ENCODE results near the gene TBC1D30.

The TBC1D30 gene

DNA sequence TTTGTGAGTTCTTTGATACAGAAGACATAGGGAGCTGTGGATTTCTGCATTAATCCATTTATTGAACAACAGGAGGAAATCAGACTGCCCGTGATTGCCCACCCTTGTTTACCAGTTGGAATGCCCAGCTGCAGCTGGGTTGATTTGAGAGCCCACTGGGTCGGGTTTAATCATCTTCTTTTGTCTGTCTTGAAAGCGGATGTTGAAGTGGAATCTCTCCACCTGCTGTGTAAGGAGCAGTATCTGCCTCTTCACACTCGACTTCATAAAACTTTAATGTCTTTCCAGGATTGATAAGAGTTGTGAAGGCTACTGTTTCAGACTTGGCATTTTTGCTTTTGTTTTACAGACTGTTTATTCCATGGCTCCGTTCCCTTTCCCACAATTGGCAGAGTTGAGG lies 39.9 kb downstream of the TBC1D30 start:
- no peak for DNase-seq

DNA sequence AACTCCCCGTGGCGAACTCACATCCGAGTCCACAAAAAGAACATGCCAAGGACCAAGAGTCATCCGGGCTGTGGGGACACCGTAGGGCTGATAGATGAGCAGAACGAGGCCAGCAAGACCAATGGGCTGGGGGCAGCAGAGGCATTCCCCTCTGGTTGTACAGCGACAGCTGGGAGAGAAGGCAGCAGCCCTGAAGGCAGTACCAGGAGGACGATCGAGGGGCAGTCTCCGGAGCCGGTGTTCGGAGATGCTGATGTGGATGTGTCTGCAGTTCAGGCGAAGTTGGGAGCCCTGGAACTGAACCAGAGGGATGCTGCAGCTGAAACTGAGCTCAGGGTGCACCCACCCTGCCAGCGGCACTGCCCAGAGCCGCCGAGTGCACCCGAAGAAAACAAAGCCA lies 50.7 kb downstream of the TBC1D30 start:
- DNase-seq, result no peak

DNA sequence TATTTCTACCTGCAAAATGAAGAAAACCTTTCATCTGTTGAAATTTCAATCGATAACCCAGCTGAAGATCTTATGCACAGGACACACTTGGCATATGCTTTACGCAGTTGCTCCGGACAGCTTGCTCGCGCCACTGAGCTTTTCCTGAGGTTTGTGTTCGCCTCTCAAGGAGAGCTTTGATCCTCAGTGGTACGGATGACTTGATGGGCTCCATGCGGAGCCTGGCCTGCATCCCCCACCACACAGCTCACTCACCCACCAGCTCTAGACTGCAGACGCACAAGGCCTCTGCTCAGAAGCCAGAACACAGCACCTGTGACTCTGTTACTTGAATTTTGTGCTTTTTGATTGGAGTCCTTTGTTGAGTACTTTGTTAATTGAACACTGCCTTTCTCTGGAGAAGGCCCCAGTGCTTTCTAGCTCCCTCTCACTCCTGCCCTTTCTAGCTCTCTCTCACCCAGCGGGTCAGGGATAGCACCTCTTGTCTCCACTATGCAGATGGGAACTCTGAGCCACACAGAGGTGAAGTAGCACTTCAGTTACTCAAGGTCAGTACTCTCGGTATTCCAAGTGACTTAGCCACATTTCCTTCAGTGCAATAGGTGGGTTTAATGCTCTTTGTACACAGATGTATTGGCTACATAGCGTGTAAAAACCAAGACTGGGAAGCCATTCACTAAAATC lies 52.1 kb downstream of the TBC1D30 start:
- no peak for DNase-seq

DNA sequence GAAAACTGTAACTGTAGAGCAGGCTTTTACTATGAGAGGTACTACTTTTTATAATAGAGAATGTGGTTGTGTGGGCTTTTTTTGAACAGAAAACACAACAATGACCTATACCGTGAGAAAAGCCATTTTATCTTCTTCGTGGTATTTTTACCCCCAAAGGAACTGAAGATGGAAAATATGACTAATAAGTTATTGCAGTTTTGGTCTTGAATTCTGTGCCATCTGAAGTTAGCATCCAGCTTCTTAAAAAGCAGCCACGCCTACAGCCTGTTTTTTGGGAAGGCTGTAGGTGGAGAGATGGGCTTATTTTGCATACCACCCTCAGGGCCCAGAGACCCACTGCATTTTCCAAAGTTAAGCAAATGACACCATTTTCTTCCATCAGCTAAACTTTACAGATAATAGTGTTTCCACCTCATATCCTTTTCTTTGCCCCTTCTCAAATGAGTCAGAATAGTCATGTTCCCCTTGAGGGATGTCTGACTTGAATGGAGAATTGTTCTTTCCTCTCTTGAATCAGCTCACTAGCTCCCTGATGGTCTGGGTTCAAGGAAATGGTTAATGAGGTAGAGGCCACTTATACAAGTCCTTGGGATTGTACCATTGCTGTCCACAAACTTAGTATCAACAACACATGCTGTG lies 53.0 kb downstream of the TBC1D30 start:
- no peak for DNase-seq

DNA sequence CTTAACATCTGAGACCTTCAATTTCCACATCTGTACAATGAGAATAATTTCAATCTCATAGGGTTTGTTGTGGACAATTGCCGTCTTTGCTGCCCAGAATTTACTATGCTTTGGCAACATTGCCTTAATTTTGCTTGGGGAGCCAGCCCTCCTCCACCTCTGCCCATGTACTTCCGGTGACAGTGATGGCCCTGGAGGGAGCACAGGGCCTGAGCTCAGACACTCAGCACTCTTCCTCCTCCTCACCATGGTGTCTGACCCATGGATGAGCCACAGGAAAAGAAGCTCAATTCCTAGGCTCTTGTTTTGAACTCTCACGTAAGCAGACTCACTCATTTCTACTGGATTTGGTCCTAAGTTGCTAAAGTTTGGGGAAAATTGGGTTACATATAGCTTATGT lies 58.2 kb downstream of the TBC1D30 start:
- DNase-seq, result no peak

DNA sequence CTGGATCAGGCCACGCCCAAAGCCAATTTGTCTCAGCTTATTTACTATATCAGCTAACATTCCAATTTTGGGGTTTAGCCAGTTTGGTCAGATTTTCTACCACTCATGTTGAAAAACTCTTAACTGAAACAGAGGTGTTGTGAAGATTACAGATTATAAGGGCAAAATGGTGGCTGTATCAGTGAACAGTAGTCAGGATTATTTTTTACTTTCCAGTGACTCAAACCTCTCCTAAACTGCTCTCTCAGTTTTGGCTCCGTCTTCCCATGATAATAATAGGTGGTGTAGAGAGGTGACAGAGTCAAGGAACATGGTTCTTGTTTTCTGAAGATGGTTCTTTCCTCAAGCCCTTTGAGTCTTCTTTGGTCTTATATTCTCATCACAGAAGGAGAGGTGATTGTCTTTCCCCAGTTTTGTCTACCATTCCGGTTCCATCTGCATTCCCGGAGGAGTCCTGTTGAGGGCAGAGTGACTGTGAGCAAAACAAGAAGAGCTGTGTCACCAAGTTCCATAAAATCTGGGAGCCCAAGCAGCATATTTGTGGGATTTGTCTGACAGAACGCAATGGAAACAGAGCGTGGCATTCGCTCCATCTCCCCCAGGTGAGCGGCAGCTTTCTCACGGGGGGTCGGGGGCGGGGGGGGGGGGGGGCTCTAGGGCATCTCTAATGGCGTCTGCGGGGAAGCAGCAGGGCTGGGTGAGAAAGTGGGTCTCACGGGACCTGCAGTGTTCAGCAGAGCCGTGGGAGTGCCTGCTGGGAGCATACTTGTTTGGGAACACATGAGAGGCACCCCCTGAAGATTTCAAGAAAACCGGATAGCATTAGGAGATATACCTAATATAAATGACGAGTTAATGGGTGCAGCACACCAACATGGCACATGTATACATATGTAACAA lies 59.1 kb downstream of the TBC1D30 start:
- DNase-seq, result no peak

DNA sequence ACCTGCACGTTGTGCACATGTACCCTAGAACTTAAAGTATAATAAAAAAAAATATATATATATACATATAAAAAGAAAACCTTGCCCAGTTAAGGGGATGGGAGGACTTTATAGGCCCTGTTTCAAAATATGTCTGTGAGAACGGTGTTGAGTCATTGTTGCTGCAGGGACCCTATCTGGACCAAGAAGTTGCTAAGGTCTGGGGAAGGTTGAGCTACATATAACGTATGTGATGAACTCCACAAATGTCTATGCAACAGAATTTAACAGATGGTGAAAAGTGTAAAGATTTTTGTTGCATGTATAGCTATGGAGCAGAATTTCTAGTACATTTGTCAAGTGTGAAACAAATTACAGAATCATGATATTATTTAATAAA lies 59.7 kb downstream of the TBC1D30 start:
- no peak for DNase-seq

DNA sequence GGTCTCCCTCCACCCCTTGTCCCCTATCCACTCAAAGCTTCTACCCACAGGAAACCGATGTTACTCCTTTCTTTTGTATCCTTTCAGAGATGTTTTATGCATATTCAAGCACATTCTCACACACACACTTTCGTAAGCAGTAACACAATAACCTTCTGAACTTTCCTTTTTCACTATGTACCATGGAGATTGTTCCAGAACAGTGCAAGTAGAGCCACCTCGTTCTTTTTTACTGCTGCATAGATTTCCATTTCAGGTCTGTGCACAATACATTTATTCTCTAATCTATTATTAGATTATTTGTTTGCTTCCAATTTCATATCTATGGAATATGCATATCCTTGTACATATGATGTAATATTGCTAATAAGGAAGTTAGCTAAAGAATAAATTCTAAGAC lies 60.3 kb downstream of the TBC1D30 start:
- DNase-seq, result no peak

DNA sequence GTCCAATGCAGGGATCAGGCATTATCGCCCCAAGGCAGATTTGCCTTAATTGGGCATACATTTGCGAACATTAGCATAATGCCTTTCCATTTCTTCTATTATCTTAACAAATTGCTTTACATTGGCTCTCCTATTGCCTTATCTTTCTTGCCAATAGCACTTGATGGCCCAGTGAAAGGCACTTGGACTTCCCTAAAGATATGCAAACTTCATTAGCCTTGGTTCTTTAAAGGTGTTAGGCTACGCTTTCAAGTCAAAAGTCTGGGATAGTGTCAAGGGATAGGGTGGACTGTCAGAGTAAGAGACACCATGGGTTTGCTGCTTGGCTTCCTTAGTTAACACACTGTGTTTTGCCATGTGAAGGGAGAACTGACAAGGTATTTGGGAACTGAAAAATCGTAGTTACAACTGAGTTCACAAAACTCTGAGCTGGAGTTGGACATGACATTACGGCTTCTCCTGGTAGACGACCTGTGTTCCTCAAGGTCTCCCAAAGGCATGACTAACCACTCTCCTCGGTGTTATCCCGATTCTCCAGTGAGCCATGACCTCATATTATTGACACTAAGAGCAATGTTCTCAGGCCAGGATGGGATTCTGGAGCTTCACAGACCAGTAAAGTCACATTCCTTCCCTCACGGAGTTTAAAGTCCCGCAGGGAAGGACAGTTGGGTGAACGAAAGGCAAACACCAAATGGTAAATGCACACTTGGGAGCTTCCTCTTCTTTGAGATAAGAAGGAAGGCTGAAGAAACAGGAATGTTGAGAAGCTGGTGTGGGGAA lies 65.2 kb downstream of the TBC1D30 start:
- DNase-seq, result no peak

DNA sequence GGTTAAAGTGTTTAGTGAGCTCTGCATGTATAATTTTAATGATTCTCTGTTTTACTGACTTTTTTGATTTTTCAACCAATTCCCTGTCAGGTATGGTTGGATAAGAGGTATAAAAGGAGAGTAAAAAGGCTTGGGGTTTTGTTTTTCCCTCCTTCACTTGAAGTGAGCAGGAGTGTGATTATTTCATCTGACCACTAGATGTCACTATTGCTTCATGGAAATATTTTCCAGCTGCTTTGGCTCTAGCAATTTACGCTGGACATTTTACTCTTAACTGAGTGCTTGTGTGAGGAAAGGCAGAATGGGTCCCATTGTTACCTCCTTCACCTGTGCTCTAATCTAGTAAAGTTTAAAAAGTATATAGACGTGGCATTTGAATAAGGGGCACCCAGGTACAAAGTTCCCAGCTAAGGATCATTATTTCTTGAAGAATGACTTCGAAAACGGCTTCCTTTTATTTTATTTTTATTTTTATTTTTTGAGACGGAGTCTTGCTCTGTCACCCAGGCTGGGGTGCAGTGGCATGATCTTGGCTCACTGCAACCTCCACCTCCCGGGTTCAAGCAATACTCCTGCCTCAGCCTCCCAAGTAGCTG lies 66.5 kb downstream of the TBC1D30 start:
- peak; percentile 97 for DNase-seq

DNA sequence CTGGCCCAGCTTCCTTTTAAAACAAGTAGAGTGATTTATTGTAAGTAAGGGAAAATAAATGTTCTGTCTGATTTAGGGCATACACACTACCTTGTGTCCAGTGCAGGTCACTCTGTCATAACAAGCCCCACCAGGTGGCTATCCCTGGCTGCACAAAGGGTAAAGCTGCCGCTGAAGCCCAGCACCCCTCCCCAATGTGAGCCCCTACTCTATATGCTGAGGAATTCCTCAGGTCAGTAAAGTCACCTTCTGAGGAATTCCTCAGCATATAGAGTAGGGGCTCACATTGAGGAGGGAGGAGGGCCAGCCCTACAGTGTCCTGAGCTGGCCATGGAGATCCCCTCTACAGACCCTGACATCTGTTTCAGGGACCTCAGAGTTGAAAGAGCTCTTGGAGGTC lies 67.2 kb downstream of the TBC1D30 start:
- DNase-seq, result no peak

DNA sequence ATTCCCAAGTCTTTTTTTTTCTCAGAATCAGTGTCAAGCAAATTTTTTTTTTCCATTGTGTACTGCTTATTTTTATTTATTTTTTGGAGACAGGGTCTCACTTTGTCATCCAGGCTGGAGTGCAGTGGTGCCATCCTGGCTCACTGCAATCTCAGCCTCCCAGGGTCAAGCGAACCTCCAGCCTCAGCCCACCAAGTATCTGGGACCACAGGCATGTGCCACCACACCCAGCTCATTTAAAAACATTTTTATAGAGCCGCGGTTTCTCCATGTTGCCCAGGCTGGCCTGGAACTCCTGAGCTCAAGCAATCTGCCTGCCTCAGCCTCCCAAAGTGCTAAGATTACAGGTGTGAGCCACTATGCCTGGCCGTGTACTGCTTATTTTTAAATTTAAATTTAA lies 68.1 kb downstream of the TBC1D30 start:
- no peak for DNase-seq

DNA sequence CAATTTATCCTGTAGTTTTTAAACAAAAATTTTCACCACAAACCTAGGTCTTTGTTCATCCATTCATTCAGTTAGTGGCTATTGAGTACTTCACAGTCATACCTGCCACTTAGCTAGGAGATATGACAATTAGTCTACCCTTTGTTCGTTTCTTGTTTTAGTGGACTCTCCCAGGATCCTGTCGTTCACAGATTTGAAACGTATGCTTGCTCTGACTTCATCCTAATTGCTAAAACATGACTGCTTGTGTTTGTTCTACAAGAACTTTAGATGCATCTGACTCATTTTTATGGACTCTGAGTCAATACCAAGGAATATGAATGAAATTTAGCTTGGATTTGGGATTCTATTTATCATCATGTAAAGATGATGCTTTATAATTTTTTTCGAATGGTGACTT lies 69.5 kb downstream of the TBC1D30 start:
- no peak for DNase-seq

DNA sequence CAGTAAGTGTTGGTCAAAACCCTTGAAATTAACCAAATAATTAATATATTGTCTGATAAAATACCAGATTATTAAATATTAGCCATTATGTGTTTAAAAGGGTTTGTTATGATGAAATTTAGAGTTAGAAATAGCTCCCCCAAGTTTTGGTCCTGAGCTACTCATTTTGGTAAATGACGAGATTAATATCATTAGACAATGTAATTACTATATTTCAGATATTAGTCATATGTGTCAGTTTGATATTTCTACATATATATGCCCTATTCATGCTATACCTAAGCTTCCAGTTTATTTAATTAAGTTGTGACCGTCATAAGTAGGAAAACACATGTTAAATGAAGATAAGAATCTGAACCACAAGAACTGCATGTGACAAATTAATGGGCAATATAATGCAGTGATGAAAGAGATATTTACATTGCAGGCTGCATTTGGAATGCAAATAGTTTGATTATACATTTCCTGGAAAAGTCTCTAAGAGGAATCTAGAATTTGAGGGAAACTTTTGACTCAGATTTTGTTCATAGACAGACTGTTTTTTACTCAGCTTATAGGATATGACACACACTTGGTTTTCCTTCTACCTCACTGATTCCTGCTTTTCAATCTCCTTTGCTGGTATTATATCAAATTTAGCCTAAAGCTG lies 70.5 kb downstream of the TBC1D30 start:
- no peak for DNase-seq

DNA sequence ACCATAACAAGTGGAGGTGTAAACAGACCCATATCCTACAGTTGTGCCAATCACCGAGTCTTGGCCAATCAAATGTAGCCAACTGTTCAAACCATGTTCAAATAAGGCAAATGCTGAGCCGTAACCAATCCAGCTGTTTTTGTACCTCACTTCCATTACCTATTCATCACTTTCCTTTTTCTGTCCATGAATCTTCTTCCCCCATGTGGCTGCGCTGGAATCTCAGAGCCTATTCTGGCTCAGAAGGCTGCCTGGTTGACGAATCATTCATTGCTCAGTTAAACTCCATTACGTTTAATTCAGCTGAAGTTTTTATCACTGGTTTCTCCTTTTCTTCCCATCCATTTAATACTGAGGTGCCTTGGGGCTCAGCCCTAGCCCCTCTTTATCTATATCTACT lies 71.1 kb downstream of the TBC1D30 start:
- DNase-seq, result peak; percentile 94

DNA sequence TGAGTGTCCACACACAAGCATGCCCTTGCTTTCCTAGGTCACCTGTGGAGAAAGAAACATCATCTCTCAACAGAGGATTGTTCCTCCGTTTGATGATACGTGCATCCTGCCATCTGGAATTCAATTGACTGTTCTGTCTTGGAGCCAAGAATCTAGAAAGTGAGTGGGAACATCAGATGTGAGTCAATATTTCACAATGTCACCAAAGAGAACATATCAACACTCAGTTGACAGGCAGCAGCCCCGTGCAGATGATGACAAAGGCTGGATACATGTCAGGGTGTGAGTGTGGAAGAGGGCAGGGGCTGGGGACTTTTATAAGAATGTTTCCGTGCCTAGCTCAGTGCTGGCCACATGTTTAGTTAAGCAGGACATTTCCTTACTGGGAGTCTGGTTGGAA lies 76.1 kb downstream of the TBC1D30 start:
- DNase-seq, result no peak

DNA sequence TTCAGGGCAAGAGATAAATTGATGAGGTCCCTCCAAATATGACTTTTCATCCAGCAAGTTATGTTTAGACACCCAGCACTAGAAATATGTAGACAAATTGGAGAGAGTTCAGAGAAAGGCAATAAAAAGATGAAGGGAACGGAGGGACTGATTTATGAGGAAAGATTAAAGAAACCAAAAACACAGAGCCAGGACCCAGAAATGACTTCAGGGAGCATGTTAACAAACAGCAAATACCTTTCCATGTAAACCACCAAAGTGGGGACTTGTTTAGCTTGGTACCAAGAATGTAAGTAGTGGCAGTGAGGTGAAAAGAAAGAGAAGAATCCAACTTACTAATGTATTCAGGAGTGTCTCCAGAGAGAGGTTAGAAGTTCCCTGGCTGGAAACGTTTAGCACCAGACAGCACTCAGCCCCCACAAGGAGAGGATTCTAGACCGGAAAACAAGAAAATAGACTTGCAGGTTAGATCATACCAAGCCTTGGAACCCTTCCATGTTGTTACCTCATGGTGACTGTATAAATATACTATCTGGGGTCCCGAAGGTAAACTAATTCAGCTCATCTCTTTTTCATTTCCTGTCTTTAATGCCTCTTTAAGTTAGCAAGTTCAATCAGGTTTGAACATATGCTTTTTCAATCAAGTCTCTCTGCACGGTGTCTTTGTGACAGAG lies 79.2 kb downstream of the TBC1D30 start:
- no peak for DNase-seq

DNA sequence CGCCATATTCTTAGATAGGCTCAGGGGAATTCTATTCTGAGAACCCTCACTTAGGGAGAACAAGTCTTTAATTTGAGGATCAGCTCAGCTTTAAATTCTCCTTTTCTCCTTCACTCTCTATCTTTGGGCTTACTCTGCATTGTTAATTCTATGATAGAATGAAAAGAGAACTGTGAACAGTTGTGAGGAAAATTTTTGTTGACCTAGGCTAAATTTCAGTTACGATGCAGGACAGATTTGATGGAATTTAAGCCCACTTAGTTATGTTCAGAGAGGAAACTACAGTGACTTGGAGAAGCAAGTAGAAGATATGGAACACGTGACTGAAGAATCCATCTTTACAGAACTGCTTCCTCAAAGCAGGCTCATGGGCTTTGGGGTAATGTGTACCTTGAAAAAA lies 82.7 kb downstream of the TBC1D30 start:
- DNase-seq, result no peak

DNA sequence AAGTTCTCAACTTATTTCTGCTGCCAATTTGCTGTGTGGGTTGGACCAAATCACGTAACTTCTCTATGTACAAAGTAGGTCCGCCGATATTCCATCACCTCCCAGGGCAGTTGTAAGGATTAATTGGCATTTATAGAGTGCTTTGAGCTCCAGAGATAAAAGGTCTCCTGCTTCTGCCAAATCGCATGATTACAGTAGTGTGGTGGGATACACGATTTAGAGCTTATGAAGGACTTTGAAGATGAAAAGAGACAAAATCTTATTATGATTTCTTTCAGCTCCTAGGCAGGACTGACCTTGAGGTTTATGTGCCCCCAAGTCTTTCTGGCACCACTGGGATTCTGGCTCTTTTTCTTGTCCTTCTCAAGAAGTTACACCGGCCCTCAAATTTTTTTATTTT lies 84.7 kb downstream of the TBC1D30 start:
- DNase-seq, result no peak

DNA sequence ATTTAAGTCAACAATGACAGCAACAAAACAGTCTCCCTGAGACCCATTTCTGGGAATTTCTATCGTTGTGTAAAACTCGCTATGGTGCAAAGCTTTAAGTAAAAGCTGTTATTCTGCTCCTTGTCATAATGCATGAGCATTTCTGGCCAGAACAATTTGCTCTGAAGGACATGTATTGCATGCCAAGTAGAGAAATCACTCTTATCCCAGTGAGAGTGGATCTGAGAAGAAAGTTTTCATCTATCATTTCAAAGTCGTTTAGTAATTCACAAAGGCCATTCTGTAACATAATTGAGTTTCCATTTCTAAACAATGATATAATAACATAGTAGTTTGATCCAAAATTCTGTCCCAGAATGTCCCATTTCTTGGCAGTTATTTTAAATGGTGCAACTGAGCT lies 86.6 kb downstream of the TBC1D30 start:
- no peak for DNase-seq

DNA sequence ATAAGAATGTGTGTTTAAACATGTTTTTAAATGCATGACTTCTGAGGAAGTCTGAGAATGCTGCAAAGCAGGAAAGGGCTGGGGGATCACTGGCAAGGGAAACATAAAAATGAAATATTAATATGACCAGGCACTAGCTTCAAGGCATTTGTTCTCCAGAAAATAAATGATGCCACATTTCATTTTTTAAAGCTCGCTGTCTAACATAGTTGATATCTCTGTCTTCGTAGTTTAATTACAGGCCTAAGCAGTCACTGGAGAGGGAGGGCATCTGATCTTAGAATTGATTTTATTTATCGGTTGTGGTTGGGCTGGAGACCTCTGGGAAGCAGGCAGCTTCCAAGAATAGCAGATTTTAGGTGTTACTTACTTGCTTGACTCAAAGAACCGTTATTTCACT lies 87.5 kb downstream of the TBC1D30 start:
- no peak for DNase-seq

Data from T1000 (cell line).